Measurements from ENCODE around the gene PPP6R1.

The PPP6R1 gene

GRCh38 chr19:55270172-55270942, 11.5 kb upstream of the PPP6R1 start:
- TF ChIP-seq CEBPB (IDR thresholded peaks at IDR 0.05) (no peak), TCF12 (IDR thresholded peaks at IDR 0.05; ENCODE audit: low read depth) (no peak), TAF1 (IDR thresholded peaks at IDR 0.05; ENCODE audit: low read depth) (no peak), EP300 (IDR thresholded peaks at IDR 0.05; ENCODE audit: borderline replicate concordance) (no peak), TEAD4 (IDR thresholded peaks at IDR 0.05) (no peak), ZBTB7A (IDR thresholded peaks at IDR 0.05; ENCODE audit: low read depth) (no peak), CREB1 (IDR thresholded peaks at IDR 0.05; ENCODE audit: low read depth) (no peak), RAD21 (IDR thresholded peaks at IDR 0.05; ENCODE audit: low read depth) (no peak), NFIC (IDR thresholded peaks at IDR 0.05) (no peak), YY1 (IDR thresholded peaks at IDR 0.05; ENCODE audit: low read depth) (no peak), EGR1 (IDR thresholded peaks at IDR 0.05) (no peak), USF1 (IDR thresholded peaks at IDR 0.05) (no peak), FOXM1 (IDR thresholded peaks at IDR 0.05; ENCODE audit: borderline replicate concordance, low read depth) (no peak)
- TF ChIP-seq, protein P1, sequence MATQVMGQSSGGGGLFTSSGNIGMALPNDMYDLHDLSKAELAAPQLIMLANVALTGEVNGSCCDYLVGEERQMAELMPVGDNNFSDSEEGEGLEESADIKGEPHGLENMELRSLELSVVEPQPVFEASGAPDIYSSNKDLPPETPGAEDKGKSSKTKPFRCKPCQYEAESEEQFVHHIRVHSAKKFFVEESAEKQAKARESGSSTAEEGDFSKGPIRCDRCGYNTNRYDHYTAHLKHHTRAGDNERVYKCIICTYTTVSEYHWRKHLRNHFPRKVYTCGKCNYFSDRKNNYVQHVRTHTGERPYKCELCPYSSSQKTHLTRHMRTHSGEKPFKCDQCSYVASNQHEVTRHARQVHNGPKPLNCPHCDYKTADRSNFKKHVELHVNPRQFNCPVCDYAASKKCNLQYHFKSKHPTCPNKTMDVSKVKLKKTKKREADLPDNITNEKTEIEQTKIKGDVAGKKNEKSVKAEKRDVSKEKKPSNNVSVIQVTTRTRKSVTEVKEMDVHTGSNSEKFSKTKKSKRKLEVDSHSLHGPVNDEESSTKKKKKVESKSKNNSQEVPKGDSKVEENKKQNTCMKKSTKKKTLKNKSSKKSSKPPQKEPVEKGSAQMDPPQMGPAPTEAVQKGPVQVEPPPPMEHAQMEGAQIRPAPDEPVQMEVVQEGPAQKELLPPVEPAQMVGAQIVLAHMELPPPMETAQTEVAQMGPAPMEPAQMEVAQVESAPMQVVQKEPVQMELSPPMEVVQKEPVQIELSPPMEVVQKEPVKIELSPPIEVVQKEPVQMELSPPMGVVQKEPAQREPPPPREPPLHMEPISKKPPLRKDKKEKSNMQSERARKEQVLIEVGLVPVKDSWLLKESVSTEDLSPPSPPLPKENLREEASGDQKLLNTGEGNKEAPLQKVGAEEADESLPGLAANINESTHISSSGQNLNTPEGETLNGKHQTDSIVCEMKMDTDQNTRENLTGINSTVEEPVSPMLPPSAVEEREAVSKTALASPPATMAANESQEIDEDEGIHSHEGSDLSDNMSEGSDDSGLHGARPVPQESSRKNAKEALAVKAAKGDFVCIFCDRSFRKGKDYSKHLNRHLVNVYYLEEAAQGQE (IDR thresholded peaks at IDR 0.05; ENCODE audit: low read depth): no peak

GRCh38 chr19:55269299-55269698, 10.5 kb upstream of the PPP6R1 start:
- TF ChIP-seq NFIC (IDR thresholded peaks at IDR 0.05) (no peak), YY1 (IDR thresholded peaks at IDR 0.05; ENCODE audit: low read depth) (no peak), TAF1 (IDR thresholded peaks at IDR 0.05; ENCODE audit: low read depth) (no peak)

DNA sequence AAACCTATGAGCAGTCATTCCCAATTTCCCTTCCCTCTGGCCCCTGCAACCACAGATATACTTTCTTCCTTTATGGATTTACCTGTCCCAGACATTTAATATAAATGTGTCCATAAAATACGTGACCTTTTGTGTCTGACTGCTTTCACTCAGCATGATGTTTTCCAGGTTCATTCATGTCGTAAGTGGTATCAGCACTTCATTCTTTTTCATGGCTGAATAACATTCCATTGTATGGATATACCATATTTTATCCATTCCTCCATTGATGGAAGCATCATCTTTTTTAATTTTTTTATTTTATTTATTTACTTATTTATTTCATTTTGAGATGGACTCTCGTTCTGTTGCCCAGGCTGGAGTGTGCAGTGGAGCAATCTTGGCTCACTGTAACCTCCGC, 8.0 kb upstream of the PPP6R1 start:
- TF ChIP-seq EGR1 (IDR thresholded peaks at IDR 0.05): no peak
- no peak for TF ChIP-seq NFIC (IDR thresholded peaks at IDR 0.05)
- no peak for TF ChIP-seq MAX (IDR thresholded peaks at IDR 0.05)
- TF ChIP-seq, protein P1 (IDR thresholded peaks at IDR 0.05; ENCODE audit: low read depth): no peak
- no peak for TF ChIP-seq YY1 (IDR thresholded peaks at IDR 0.05; ENCODE audit: low read depth)
- TF ChIP-seq TEAD4 (IDR thresholded peaks at IDR 0.05): no peak
- TF ChIP-seq CREB1 (IDR thresholded peaks at IDR 0.05; ENCODE audit: low read depth): no peak

- no peak for TF ChIP-seq TAF1 (IDR thresholded peaks at IDR 0.05; ENCODE audit: low read depth)
- TF ChIP-seq EGR1 (IDR thresholded peaks at IDR 0.05): no peak
- no peak for TF ChIP-seq FOXM1 (IDR thresholded peaks at IDR 0.05; ENCODE audit: borderline replicate concordance, low read depth)
- no peak for TF ChIP-seq RAD21 (IDR thresholded peaks at IDR 0.05; ENCODE audit: low read depth)
- TF ChIP-seq, protein P1 (IDR thresholded peaks at IDR 0.05; ENCODE audit: low read depth): no peak
- no peak for TF ChIP-seq CREB1 (IDR thresholded peaks at IDR 0.05; ENCODE audit: low read depth)
- no peak for TF ChIP-seq TCF12 (IDR thresholded peaks at IDR 0.05; ENCODE audit: low read depth)
- TF ChIP-seq EP300 (IDR thresholded peaks at IDR 0.05; ENCODE audit: borderline replicate concordance): no peak
- TF ChIP-seq CEBPB (IDR thresholded peaks at IDR 0.05): no peak
Observed at GRCh38 chr19:55266404-55266803, 7.6 kb upstream of the PPP6R1 start.

- TF ChIP-seq MAX (IDR thresholded peaks at IDR 0.05) (no peak), TCF12 (IDR thresholded peaks at IDR 0.05; ENCODE audit: low read depth) (no peak)
Observed at GRCh38 chr19:55265723-55266386, 7.0 kb upstream of the PPP6R1 start.

Measured in Ishikawa (cell line).